GM19397 (cell line): ENCODE measurements around the gene KIF1A.

Source experiments
- ATAC-seq: cut with Tn5 transposase; IDR thresholded peaks from one replicate; pipeline ENCODE4 v1.9.1; 2021; ENCODE audit warnings: mild to moderate bottlenecking, moderate library complexity; ENCODE audit not compliant: unreplicated experiment

Gene KIF1A, protein sequence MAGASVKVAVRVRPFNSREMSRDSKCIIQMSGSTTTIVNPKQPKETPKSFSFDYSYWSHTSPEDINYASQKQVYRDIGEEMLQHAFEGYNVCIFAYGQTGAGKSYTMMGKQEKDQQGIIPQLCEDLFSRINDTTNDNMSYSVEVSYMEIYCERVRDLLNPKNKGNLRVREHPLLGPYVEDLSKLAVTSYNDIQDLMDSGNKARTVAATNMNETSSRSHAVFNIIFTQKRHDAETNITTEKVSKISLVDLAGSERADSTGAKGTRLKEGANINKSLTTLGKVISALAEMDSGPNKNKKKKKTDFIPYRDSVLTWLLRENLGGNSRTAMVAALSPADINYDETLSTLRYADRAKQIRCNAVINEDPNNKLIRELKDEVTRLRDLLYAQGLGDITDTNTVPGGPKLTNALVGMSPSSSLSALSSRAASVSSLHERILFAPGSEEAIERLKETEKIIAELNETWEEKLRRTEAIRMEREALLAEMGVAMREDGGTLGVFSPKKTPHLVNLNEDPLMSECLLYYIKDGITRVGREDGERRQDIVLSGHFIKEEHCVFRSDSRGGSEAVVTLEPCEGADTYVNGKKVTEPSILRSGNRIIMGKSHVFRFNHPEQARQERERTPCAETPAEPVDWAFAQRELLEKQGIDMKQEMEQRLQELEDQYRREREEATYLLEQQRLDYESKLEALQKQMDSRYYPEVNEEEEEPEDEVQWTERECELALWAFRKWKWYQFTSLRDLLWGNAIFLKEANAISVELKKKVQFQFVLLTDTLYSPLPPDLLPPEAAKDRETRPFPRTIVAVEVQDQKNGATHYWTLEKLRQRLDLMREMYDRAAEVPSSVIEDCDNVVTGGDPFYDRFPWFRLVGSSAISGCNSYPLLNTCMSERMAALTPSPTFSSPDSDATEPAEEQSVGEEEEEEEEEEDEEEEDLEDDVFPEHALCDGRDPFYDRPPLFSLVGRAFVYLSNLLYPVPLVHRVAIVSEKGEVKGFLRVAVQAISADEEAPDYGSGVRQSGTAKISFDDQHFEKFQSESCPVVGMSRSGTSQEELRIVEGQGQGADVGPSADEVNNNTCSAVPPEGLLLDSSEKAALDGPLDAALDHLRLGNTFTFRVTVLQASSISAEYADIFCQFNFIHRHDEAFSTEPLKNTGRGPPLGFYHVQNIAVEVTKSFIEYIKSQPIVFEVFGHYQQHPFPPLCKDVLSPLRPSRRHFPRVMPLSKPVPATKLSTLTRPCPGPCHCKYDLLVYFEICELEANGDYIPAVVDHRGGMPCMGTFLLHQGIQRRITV (N-terminal part only)

GRCh38 chr2:240819858-240820606 is at the start of gene KIF1A:
KIF1A (minus strand) TSS chr2:240820219; CDS start chr2:240797752, 22,467 bp downstream.
- no peak for ATAC-seq

- no peak for ATAC-seq
Measured at GRCh38 chr2:240869109-240869955, 49.3 kb upstream of the KIF1A start.

DNA sequence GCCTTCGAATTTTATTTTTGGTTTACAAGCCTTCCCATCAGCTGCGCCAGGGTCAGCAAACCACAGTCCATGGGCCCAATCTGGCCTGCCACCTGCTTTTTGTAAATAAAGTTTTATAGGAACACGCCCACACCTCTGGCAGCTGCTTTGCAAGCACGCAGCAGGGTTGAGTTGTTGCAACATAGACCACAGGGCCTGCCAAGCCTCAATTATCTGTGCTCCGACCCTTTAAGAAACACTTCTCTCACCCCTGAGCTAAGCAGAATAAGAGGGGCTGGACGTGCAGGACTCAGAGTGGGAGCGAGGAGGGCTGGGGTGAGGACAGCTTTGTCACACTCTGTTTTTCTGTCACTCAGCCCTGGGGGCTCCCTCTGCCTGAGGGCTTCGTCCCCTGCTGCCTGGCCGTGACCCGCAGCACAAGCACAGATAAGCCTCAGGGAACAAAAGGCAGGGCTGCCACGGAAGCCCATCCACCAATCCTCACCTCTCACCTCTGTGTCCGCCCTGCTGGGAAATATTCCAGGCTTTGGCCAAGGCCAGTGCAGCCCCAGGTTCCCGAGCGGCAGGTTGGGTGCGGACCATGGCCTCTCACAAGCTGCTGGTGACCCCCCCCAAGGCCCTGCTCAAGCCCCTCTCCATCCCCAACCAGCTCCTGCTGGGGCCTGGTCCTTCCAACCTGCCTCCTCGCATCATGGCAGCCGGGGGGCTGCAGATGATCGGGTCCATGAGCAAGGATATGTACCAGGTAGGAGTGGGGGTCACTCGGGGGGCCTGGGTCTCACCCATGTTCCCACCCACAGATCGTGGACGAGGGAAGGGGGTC is 48.5 kb upstream of the KIF1A start, which contains the start of gene AGXT:
Gene AGXT (plus strand): TSS at position 539 of the 823 bp plus-strand sequence. CDS start 42 bp downstream, at position 581.
- ATAC-seq: no peak

DNA sequence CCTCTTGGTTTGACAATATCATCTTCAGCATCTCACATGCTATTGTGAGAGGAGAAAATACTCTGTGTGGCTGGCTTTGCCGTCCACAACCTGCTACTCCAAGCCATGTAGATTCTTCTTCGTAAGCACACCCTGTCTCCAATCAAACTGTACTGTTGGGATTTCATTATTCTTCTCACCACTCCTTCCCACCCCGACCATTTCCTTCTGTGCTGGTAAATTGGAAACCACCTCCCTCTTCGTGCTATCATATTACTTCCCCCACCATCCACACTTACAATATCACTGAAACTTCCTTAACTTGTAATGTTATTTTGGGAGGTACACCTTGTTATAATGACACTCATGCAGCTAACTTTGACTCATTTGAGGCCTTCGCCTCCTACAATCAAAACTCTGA is 45.4 kb upstream of the KIF1A start:
- ATAC-seq: no peak

DNA sequence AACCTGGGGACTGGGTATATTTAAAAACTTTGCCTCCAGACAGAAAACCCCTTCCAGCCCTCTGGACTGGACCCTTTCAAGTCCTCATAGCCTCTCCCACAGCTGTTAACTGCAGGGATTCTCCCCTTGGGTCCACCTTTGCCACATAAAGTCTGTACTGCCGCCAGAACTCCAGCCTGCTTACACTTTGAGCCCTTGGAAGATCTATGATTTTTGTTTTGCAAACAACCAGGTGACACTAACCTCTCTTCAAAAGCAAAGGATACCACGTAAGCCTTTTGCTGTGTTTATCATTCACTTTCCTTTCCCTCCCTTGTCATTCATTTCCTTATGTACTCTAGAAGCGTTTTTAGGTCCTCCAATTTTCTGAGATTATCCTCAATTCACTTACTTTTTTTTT is 44.5 kb upstream of the KIF1A start:
- no peak for ATAC-seq

GRCh38 chr2:240861547-240861946 is 41.5 kb upstream of the KIF1A start:
- ATAC-seq: no peak

GRCh38 chr2:240858871-240859270 is 38.9 kb upstream of the KIF1A start:
- no peak for ATAC-seq

DNA sequence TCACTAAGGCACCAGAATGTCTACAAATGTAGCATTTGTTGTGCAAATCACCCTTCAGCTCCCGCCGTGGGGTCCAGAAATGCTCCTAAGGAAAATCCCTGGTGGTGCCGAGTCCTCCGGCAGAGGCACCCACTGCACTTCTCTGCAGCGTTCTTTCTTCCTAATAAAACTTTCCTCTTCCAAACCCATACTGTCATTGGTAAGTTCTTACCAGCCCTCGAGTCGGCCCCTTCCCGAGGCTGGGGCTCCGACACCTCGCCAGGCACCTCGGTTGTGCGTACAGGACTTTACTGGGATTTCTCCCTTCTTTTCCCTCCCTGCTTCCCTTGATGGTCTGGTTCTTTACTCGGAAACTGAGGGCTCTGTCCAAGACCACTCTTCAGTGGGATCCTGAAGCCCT is 38.3 kb upstream of the KIF1A start:
- ATAC-seq: no peak

GRCh38 chr2:240857039-240858008 is 37.3 kb upstream of the KIF1A start:
- ATAC-seq: no peak

DNA sequence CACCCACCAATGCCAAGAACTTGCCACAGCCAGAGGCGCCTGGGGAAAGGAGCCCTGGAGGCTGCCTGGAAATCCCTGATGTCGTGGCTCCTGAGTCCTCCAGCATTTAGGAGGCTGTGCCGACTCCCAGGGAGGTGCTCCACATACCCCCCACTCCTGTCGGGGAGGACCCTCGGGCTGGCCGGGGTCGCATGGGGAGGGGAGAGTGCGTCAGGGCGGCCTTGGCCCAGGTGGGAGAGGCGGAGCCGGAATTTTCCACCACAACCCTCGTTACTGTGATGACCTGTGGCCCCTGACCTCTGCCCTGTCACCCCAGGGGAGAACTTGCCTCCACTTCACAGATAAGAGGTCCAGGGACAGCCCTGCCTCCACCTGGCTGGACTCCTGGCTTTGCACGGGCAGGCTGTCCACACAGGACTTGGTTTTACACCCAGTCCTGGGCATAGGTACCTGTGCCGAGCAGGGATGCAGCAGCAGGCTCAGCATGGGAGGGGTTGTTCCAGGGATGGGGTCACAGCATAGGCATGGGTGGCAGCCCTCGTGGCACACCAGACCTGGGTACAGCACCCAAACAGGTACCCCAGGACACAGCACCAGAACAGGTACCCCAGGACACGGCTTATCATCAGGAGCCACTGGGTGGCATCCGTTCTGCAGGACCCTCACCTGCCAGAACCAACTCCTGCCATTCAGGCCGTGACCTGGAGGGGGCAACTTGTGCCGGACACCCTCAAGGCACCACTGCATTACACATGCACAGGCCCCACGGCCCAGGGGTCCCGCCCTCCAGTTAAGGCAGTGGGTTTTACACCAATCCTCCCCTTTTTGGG is 36.3 kb upstream of the KIF1A start:
- no peak for ATAC-seq

GRCh38 chr2:240855670-240856069 is 35.7 kb upstream of the KIF1A start:
- ATAC-seq: no peak

DNA sequence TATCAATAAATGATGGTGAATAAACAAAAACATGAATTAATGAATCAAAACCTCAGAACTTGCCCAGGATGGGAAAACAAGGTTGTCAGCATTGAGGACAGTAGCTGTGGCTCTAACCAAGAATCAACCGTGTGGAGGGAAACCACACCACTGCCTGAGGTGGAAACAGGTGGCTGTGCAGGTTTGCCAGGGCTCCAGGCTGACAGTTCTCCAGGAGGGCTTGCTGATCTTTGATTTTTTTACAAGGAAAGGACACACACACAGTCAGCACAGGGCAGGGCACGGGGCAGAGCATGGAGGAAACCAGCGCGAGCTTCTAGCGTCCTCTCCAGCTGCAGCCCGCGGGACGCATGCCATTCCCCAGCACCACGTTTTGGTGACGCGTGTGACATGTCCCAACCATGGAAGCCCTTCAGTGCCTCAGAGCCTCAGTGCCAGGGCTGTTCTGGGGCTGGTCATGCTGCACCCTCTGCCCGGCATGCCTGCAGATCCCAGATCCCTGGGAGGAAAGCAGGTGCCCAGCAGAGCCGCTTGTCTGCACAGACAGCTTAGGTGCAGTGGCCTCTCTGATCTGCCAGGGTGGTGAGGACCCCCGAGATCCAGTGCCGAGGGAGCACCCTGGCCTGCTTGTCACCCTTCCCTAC is 32.8 kb upstream of the KIF1A start:
- ATAC-seq: no peak

- no peak for ATAC-seq
Measured at GRCh38 chr2:240851078-240851991, 31.3 kb upstream of the KIF1A start.

DNA sequence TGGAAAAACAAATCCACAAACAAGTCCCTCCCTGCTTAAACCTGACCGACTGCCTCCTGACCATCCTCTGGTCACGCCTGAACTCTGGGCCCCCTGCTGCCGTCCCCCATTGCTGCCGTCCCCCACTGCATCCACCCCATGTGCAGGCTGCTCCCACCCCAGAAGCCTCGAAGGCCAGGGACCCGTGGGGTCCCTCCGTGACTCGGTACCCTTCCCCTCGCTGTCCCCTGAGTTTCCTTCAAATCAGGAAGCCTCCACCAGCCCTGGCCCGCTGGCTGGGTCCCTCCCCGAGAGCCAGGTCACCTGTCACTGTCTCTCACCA is 30.7 kb upstream of the KIF1A start:
- no peak for ATAC-seq

GRCh38 chr2:240850026-240850425 is 30.0 kb upstream of the KIF1A start:
- ATAC-seq: no peak
